GM12801 (cell line): ENCODE data around the gene DPYD.

Experiments used
- CTCF ChIP-seq: IDR thresholded peaks from one replicate; pipeline ENCODE4 v1.5.1; 2011; ENCODE audit warnings: control low read depth; ENCODE audit not compliant: insufficient read length; ENCODE audit errors: extremely low read depth

DPYD gene

GRCh38 chr1:97893844-97894243 lies 27.0 kb downstream of the DPYD start:
- no peak for TF ChIP-seq CTCF

DNA sequence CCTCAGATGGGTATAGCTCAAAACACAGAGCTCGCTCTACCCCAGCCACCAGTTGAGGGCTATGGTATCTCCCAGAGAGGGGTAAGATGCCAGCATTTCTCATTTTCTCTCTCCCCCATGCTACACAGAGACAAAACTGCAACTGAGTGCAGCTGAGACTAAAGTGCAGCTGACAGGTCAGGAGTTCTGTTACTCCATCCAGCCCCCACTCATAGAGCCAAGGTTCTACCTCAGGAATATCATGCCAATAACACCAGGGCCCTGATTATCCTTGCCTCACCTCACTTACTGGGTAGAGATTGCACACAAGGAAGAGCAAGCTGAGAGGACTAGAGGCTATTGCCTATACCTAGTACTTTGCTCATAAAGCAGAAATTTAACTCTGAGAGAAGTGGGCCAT lies 34.6 kb downstream of the DPYD start:
- no peak for TF ChIP-seq CTCF

- TF ChIP-seq CTCF, result no peak
Measured at GRCh38 chr1:97883823-97884222, 37.0 kb downstream of the DPYD start.

- TF ChIP-seq CTCF, result no peak
Measured at GRCh38 chr1:97877307-97877706, 43.5 kb downstream of the DPYD start.

DNA sequence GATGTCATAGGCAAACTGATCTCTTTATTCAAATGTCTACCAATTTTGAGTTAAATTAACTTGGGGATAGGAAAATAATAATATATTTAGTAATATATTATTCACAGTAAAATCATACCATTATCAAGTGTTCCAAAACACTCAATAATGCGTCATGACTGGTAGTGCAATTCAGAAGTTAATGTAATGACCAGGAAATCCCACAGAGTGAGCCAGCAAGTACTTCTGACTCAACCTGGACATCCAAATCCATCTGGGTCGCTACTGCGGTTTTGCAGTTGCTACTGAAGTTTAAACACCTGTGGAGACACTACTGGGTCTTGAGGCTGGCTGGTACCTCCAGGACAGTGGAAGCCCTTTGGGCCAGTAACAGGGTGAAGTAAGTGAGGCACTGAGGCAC lies 44.8 kb downstream of the DPYD start:
- no peak for TF ChIP-seq CTCF

DNA sequence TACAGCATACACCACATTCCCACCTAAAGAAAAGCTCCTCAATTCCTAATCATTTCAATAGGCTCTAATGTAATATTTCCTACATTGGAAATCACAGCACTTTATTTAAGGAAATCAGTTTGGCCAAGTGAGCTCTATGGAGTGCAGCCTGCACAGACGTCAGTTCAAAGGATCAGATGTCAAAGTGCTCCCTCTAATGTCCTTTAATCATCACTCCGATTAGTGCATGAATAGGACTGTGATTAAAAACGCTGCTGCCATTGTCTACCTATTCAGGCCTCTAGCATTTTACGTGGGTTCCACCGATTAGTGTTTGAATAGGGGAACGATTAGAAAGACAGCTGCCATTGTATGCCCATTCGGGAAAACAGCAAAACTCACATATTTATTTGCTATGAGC lies 50.2 kb downstream of the DPYD start:
- no peak for TF ChIP-seq CTCF

DNA sequence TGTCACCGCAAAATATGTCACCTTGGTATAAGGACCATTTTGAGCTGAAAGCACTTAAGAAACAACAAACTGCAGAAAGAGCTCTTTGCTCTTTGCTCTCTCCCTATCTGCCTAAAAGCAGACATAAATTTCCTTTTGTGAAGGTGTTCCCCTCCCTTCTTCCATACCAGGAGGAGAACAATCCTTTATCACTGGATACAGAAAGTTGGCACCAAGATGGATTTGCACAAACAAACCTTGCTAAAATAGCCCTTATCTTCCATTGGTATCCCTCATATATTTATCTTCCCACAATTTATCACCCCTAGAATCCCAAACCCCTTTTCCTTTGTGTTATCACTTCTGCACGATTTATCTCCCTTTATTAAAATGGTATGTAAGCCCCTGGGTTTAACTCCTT lies 51.4 kb downstream of the DPYD start:
- no peak for TF ChIP-seq CTCF

GRCh38 chr1:97867127-97867526 lies 53.7 kb downstream of the DPYD start:
- no peak for TF ChIP-seq CTCF
